Testis (tissue), 3 donors: ENCODE results near the gene PDZK1IP1. TPM values are rescaled to one million over a fixed set of nuclear protein-coding genes. Genes with fewer than 3 reads are reported as not detected.

ENCODE experiments used
- DNase-seq: peaks from one replicate; pipeline ENCODE4 v3.0.0-alpha.2; 2019
- H3K27ac ChIP-seq, 2 donors: fragments of 200-600 bp; sonication (generic); one replicate each; pipeline ENCODE4 v1.5.1; 2019
- H3K27me3 ChIP-seq: fragments of 200-600 bp; sonication (generic); one replicate; pipeline ENCODE4 v1.5.1; 2019
- H3K36me3 ChIP-seq: fragments of 200-600 bp; sonication (generic); one replicate; pipeline ENCODE4 v1.5.1; 2017; ENCODE audit warnings: low read depth; ENCODE audit errors: missing control alignments
- H3K4me1 ChIP-seq: fragments of 200-600 bp; sonication (generic); one replicate; pipeline ENCODE4 v1.5.1; 2019
- H3K4me3 ChIP-seq, 2 donors: fragments of 200-600 bp; sonication (generic); one replicate each; pipeline ENCODE4 v1.5.1; 2017 to 2019
- H3K9me3 ChIP-seq: fragments of 200-600 bp; sonication (generic); one replicate; pipeline ENCODE4 v1.5.1; 2017
- POLR2A ChIP-seq: fragments of 450-650 bp; IDR thresholded peaks from one replicate; pipeline ENCODE4 v1.6.1; 2017; ENCODE audit warnings: antibody characterized with exemption, mild to moderate bottlenecking, moderate library complexity
- WGBS, 2 donors: methylation state at CpG; one replicate each; pipeline ENCODE4 v1.1.5; 2018; 5-methylcytosine and 5-hydroxymethylcytosine counted together
- intact Hi-C: fragments of 100-400 bp; cut with DNase I; formaldehyde crosslinking; loops from one replicate; pipeline ENCODE4 v1.15.1; 2023; ENCODE audit warnings: low total_unique reads
- polyA plus RNA-seq: library from polyadenylated mRNA; stranded (reverse); fragments of 350-450 nt; fragmentation: Illumina TruSeq; extraction: RNeasy Lipid Tissue Mini Kit (QIAGEN cat#74804); gene quantifications from one replicate; pipeline ENCODE4 v1.2.3, GENCODE V29; 2014; ENCODE audit warnings: low read depth, low replicate concordance; ENCODE audit not compliant: insufficient read depth
- total RNA-seq, 2 donors: library from RNA; depleted of rRNA; stranded (reverse); fragments of >200 nt; gene quantifications; one replicate each; pipeline ENCODE4 v1.2.3, GENCODE V29; 2016
- TF ChIP-seq, protein P1 (sequence below), 3 experiments: fragments of 450-650 bp in 2 of 3; fragments of 200-600 bp in 1 of 3; sonication (generic) in 1 of 3; IDR thresholded peaks; one replicate each; pipeline ENCODE4 v1.5.1; 2016 to 2019; ENCODE audit warnings: antibody characterized with exemption in 3 of 3, mild to moderate bottlenecking in 2 of 3, moderate library complexity in 1 of 3

The PDZK1IP1 gene
- total and polyA plus RNA-seq, 3 donors from 2014 or later = 1.5 to 13.9 (median 8.6) TPM

DNA sequence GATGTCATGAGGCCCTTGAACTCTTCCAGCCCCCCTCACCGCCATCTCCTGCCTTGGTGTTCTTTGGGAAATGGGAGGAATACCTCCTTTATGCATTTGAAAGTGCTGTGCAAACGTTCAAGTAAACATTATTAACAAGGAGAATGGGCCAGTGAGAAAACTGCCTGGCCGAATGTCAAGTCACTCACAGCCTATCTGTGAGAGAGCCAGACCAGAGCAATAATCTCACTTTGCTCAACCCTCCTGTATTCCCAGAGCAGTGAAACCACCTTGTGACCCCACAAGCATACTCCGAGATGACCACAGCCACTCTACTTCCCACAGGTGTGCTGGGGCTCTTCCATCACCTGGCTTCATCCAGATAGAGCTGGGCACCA, 37.0 kb upstream of the PDZK1IP1 start:
- Histone ChIP-seq H3K9me3 (no peaks in the 10 kb centered on the region), H3K4me3 (no peak overlapping the region), H3K4me1 (peaks cover 18% of the 10 kb centered on the region), H3K27me3 (peaks cover 5% of the 10 kb centered on the region), H3K27ac (no peak overlapping the region), H3K36me3 (no peaks in the 10 kb centered on the region)
- TF ChIP-seq POLR2A = no peak
- TF ChIP-seq, protein P1, sequence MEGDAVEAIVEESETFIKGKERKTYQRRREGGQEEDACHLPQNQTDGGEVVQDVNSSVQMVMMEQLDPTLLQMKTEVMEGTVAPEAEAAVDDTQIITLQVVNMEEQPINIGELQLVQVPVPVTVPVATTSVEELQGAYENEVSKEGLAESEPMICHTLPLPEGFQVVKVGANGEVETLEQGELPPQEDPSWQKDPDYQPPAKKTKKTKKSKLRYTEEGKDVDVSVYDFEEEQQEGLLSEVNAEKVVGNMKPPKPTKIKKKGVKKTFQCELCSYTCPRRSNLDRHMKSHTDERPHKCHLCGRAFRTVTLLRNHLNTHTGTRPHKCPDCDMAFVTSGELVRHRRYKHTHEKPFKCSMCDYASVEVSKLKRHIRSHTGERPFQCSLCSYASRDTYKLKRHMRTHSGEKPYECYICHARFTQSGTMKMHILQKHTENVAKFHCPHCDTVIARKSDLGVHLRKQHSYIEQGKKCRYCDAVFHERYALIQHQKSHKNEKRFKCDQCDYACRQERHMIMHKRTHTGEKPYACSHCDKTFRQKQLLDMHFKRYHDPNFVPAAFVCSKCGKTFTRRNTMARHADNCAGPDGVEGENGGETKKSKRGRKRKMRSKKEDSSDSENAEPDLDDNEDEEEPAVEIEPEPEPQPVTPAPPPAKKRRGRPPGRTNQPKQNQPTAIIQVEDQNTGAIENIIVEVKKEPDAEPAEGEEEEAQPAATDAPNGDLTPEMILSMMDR (IDR thresholded peaks at IDR 0.05) = no peak
- intact Hi-C loops = no loop called here
- no peak for DNase-seq
- 55 to 72% methylated on average over 4 of the region's 4 CpGs for WGBS, 2 donors

GRCh38 chr1:47226121-47226838, 36.4 kb upstream of the PDZK1IP1 start:
- DNase-seq = no peak
- H3K27me3 ChIP-seq = peaks cover 5% of the 10 kb centered on the region
- H3K9me3 ChIP-seq = no peaks in the 10 kb centered on the region
- H3K36me3 ChIP-seq = no peaks in the 10 kb centered on the region
- 17 to 26% methylated on average over 19 of the region's 19 CpGs for WGBS, 2 donors
- H3K27ac ChIP-seq = no peak overlapping the region
- peaks cover 13% of the 10 kb centered on the region for H3K4me1 ChIP-seq
- H3K4me3 ChIP-seq = no peak overlapping the region
- intact Hi-C loops = no loop called here
- TF ChIP-seq, protein P1 (IDR thresholded peaks at IDR 0.05) = no peak
- no peak for TF ChIP-seq POLR2A

DNA sequence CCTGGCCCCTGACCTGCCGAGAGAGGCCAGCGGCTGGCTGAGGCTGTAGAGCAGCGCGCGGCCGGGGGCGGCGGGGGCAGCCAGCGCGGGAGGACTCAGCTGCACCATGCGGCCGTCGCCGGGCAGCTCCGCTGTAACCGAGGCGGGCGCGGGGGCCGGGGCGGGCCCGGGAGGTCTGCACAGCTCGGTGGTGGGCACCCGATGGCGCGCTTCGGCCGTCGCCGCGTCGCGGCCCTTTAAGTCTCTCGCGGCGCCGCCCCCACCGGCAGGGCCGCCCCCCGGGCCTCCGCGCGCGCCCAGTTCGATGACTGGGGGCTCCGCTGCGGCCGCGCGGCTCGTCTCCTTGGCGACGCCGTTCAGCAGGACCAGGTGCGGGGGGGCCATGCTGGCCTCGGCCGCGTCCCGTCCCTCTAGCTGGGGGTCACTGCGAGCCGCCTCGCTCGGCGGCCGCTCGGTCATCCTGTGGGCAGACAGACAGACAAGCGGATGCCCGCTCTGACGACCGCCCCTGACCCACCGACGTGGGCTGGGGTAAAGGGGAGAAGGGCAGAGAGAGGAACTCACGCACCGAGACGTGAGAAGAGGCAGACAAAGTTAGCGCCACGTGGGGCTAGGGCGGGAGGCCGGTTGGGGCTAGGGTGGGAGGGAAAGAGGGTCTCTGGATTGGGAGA, 35.7 kb upstream of the PDZK1IP1 start:
- Histone ChIP-seq H3K27me3 (peaks cover 5% of the 10 kb centered on the region), H3K4me3 (peak overlapping the region; percentile 36), H3K4me1 (peaks cover 10% of the 10 kb centered on the region), H3K9me3 (no peaks in the 10 kb centered on the region), H3K27ac (no peak overlapping the region), H3K36me3 (no peaks in the 10 kb centered on the region)
- WGBS, 2 donors = 2% methylated on average over 20 to 46 of the region's 79 CpGs
- TF ChIP-seq POLR2A = no peak
- TF ChIP-seq, protein P1 (IDR thresholded peaks at IDR 0.05) = no peak
- intact Hi-C loops = no loop called here
- no peak for DNase-seq

DNA sequence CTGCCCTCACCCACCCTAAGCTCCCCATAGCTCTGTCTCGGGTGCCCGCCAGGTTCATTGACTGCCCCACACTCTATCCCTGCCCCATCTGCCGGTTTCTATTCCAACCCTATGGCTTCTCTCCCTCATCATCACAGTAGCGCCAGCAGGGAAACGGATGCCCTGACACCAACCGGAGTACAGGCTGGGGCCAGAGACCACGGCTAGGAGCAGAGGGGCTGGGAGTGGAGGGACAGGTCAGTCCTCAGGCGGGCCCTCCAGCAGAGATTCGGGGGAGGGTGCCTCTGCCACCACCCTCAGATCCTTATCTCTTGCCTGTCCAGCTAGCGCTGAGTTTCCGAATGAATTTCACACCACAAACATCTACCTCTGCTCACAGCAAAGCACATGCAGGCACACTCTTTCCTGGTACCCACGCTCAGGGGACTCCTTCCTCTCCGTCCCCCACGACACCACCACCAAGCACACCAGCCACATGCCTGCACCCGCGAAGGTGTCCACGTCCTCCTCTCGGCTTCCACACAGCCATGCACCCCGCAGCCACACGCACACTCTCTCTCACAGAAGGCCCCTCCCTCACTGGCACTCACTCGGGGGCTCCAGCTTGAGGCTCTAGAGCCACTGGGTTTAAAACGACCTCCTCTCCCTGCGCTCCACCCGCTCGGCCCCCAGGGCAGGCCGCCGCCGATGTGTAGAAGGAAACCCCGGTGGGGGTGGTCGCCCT, 35.0 kb upstream of the PDZK1IP1 start:
- Histone ChIP-seq H3K27me3 (peaks cover 2% of the 10 kb centered on the region), H3K9me3 (no peaks in the 10 kb centered on the region), H3K4me1 (peaks cover 10% of the 10 kb centered on the region), H3K4me3 (peak overlapping the region; percentile 36), H3K36me3 (no peaks in the 10 kb centered on the region), H3K27ac (no peak overlapping the region)
- WGBS, 2 donors = 4 to 18% methylated on average over 4 to 29 of the region's 30 CpGs
- no peak for DNase-seq
- TF ChIP-seq, protein P1 (IDR thresholded peaks at IDR 0.05) = no peak
- no peak for TF ChIP-seq POLR2A
- intact Hi-C loops = no loop called here
